Heart left ventricle (tissue), 13 donors: ENCODE data around the gene ELMO2.

Source experiments
- POLR2A ChIP-seq, 2 donors: fragments of 450-650 bp; IDR thresholded peaks; one replicate each; pipeline ENCODE4 v1.6.1; 2017; ENCODE audit warnings: antibody characterized with exemption in 2 of 2, mild to moderate bottlenecking in 2 of 2, moderate library complexity in 2 of 2
- TF ChIP-seq, protein P1 (sequence below), 12 donors: fragments of 200-600 bp; sonication (generic) in 4 of 12; IDR thresholded peaks; one replicate each; pipeline versions ENCODE4 v1.5.0 to v1.8.0; 2018 to 2022; ENCODE audit warnings: antibody characterized with exemption in 12 of 12, mild to moderate bottlenecking in 5 of 12
- donor health status: ischemic (EF 13 %, LVEDD 7.1; RV severe dilation, severe dysfunction).
- donor health status: DM: no; HTN: yes; CAD: no.
- donor health status: DM: no; HTN: no; CAD: no.
- donor health status: ischemic (EF 25% LVEDD 6.9; RV normal size, moderate dysfunction).
- donor health status: ischemic (EF 25% LVEDD 5.7; RV mildly dilated, moderate dysfunction).
- donor health status: ischemic (EF 35%, LVEDD 5.7; RV mildly dilated, moderate dysfunction).
- donor health status: nonischemic (EF 11% LVEDD 7.7; RV severe dilation, severe dysfunction).
- donor health status: DM: yes; HTN: yes; CAD: no.
- donor health status: PGD.
- donor health status: ischemic (EF 29% LVEDD 5.4; RV normal size, mild dysfunction).
- donor health status: nonischemic (EF 23%, LVEDD 6.1; RV moderate dilation, normal function).

GRCh38 chr20:46423882-46424482 lies 17.6 kb upstream of the ELMO2 start:
- no peak for TF ChIP-seq POLR2A (IDR thresholded peaks at IDR 0.05)
- TF ChIP-seq, protein P1, sequence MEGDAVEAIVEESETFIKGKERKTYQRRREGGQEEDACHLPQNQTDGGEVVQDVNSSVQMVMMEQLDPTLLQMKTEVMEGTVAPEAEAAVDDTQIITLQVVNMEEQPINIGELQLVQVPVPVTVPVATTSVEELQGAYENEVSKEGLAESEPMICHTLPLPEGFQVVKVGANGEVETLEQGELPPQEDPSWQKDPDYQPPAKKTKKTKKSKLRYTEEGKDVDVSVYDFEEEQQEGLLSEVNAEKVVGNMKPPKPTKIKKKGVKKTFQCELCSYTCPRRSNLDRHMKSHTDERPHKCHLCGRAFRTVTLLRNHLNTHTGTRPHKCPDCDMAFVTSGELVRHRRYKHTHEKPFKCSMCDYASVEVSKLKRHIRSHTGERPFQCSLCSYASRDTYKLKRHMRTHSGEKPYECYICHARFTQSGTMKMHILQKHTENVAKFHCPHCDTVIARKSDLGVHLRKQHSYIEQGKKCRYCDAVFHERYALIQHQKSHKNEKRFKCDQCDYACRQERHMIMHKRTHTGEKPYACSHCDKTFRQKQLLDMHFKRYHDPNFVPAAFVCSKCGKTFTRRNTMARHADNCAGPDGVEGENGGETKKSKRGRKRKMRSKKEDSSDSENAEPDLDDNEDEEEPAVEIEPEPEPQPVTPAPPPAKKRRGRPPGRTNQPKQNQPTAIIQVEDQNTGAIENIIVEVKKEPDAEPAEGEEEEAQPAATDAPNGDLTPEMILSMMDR (IDR thresholded peaks at IDR 0.05) = no peak
